HG03064 (cell line): Measurements from ENCODE around the gene TUBGCP6.

ENCODE experiments used
- ATAC-seq: cut with Tn5 transposase; IDR thresholded peaks from one replicate; pipeline ENCODE4 v1.9.1; 2021; ENCODE audit warnings: low read depth; ENCODE audit not compliant: unreplicated experiment

TUBGCP6 gene

GRCh38 chr22:50198624-50199017, 46.2 kb downstream of the TUBGCP6 start:
- no peak for ATAC-seq

GRCh38 chr22:50197856-50198623, 46.8 kb downstream of the TUBGCP6 start:
- no peak for ATAC-seq

- ATAC-seq, result no peak
Measured at GRCh38 chr22:50197000-50197800, 47.6 kb downstream of the TUBGCP6 start.

- ATAC-seq, result no peak
Measured at GRCh38 chr22:50196256-50196655, 48.6 kb downstream of the TUBGCP6 start.

GRCh38 chr22:50194037-50194805, 50.6 kb downstream of the TUBGCP6 start:
- no peak for ATAC-seq

GRCh38 chr22:50193621-50194020, 51.2 kb downstream of the TUBGCP6 start:
- no peak for ATAC-seq

GRCh38 chr22:50192436-50193204, 52.2 kb downstream of the TUBGCP6 start:
- ATAC-seq, result no peak

GRCh38 chr22:50190941-50191741, 53.7 kb downstream of the TUBGCP6 start:
- ATAC-seq, result peak; percentile 28

GRCh38 chr22:50190182-50190940, 54.5 kb downstream of the TUBGCP6 start:
- ATAC-seq, result peak; percentile 36

GRCh38 chr22:50189849-50190181, 55.0 kb downstream of the TUBGCP6 start:
- no peak for ATAC-seq

- no peak for ATAC-seq
Measured at GRCh38 chr22:50189184-50189848, 55.5 kb downstream of the TUBGCP6 start.

- no peak for ATAC-seq
Measured at GRCh38 chr22:50188356-50188755, 56.5 kb downstream of the TUBGCP6 start.

- ATAC-seq, result no peak
Measured at GRCh38 chr22:50186761-50187523, 57.9 kb downstream of the TUBGCP6 start.

GRCh38 chr22:50186181-50186714, 58.6 kb downstream of the TUBGCP6 start:
- ATAC-seq, result no peak

- ATAC-seq, result no peak
Measured at GRCh38 chr22:50185375-50186087, 59.3 kb downstream of the TUBGCP6 start, which contains the start of gene TRABD. Gene TRABD (plus strand): TSS chr22:50185913. CDS start chr22:50193061, 7,148 bp downstream.

- no peak for ATAC-seq
Measured at GRCh38 chr22:50184902-50185374, 59.9 kb downstream of the TUBGCP6 start.
